Body of pancreas (tissue), 4 donors: ENCODE data around the gene PKP2. TPM values are rescaled to one million over a fixed set of nuclear protein-coding genes. Genes with fewer than 3 reads are reported as not detected.
A peak's percentile ranks its signal among the peaks of the same experiment; 100 is the strongest.

Experiments used
- ATAC-seq: fragments of 150-250 bp; one replicate; pipeline ENCODE4 v1.9.1; 2016
- DNase-seq, 4 donors: peaks; one replicate each; pipeline ENCODE4 v3.0.0-alpha.2; 2019
- H3K27ac ChIP-seq, 4 donors: fragments of 200-600 bp; sonication (generic); 1 replicate in 3 of 4; 2 replicates in 1 of 4; pipeline versions ENCODE4 v1.5.1 to v1.6.1; 2016 to 2019; ENCODE audit warnings: mild to moderate bottlenecking in 1 of 4, mixed read lengths in 1 of 4, moderate library complexity in 1 of 4
- H3K27me3 ChIP-seq, 2 donors: fragments of 200-600 bp; sonication (generic); one replicate each; pipeline ENCODE4 v1.6.0; 2016; ENCODE audit warnings: mild to moderate bottlenecking in 1 of 2
- H3K36me3 ChIP-seq, 2 donors: fragments of 200-600 bp; sonication (generic); replicated peaks in 1 of 2; 2 replicates each; pipeline ENCODE4 v1.5.1; 2016; ENCODE audit warnings: low read depth in 2 of 2; ENCODE audit not compliant: insufficient read depth in 1 of 2
- H3K4me1 ChIP-seq: fragments of 200-600 bp; sonication (generic); one replicate; pipeline ENCODE4 v1.6.0; 2016
- H3K4me3 ChIP-seq, 2 donors: fragments of 200-600 bp; sonication (generic); 1 replicate in 1 of 2; 2 replicates in 1 of 2; pipeline ENCODE4 v1.5.1; 2016 to 2019
- H3K9me3 ChIP-seq, 3 donors: fragments of 200-600 bp; sonication (generic); 1 replicate in 2 of 3; 2 replicates in 1 of 3; pipeline ENCODE4 v1.5.1; 2016
- POLR2A ChIP-seq, 3 donors: fragments of 450-650 bp; IDR thresholded peaks; one replicate each; pipeline ENCODE4 v1.6.1; 2016; ENCODE audit warnings: antibody characterized with exemption in 3 of 3, mild to moderate bottlenecking in 2 of 3
- WGBS, 2 donors: methylation state at CpG; one replicate each; pipeline ENCODE4 v1.1.5; 2017; 5-methylcytosine and 5-hydroxymethylcytosine counted together
- intact Hi-C: fragments of 100-400 bp; cut with DNase I; formaldehyde crosslinking; loops from one replicate; pipeline ENCODE4 v1.15.1; 2023
- total RNA-seq, 2 donors: library from RNA; depleted of rRNA; stranded (reverse); fragments of >200 nt; gene quantifications; one replicate each; pipeline ENCODE4 v1.1.0, GENCODE V29; 2016
- TF ChIP-seq, protein P1 (sequence below), 7 experiments: fragments of 450-650 bp in 4 of 7; fragments of 200-600 bp in 3 of 7; sonication (generic) in 3 of 7; IDR thresholded peaks; one replicate each; pipeline ENCODE4 v1.5.1; 2016 to 2019; ENCODE audit warnings: antibody characterized with exemption in 7 of 7

The PKP2 gene
- total RNA-seq, 2 donors from 2014 or later: 6.9 to 31.9 TPM

DNA sequence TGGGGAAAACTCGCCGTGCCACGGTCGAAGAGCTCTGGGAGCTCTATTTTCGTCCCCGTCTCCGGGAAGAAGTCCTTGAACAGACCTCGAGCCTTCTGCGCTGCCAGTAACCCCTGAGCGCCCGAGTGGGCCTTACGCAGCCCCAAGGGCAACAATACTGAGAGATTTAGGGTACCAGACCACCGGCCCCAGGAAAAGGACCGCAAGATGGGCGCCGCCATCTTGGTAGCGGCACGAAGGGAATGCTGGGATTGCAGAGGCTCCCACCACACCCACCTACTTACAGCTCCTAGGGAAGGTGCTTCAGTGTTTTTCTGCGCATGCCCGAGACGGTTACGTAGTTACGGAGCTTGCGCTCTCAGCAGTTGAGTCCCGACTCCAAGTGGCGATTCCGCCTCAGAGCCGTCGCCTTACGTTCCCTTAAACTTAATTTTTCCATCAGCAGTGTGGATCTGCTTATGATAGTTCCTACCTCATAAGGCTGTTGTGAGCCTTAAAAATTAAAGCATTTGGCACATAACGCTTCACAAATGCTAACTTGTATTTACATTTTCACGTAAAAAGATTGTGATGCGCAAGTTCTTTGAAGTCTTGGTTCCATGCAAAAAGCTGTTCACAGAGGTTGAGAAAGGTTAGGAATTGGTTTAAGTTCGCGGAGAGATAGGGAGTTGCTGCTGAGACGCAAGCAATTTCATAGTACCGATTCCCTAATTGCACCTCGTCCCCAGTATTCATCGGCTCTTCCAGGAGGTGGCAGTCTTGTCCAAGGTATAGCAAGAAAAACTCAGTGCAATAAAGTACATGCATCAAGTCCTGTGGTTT is 140.7 kb downstream of the PKP2 start, which contains the start of gene YARS2:
TSS of gene YARS2 (minus strand) at position 244 of the 822 bp plus-strand sequence. CDS start at position 221, 23 bp downstream.
- Histone ChIP-seq H3K4me3 (peak within 1 kb of the TSS; percentile 86 to 98), H3K27ac (peak within 1 kb of the TSS; percentile 65 to 92 (median 80)), H3K9me3 (no peaks in the 10 kb centered on the region), H3K36me3 (peaks cover 0 to 6% of the 10 kb centered on the region in 2 donors), H3K27me3 (no peaks in the 10 kb centered on the region), H3K4me1 (peaks cover 21% of the 10 kb centered on the region)
- DNase-seq: peak; percentile 95 to 98 (median 98)
- intact Hi-C loops: loop anchor here (5.0 kb wide), 1 partner anchor 161 kb away; no protein-coding TSS in a partner anchor
- 0 to 1% methylated on average over 21 to 39 of the region's 39 CpGs for WGBS, 2 donors
- peak; percentile 99 for ATAC-seq
- TF ChIP-seq, protein P1, sequence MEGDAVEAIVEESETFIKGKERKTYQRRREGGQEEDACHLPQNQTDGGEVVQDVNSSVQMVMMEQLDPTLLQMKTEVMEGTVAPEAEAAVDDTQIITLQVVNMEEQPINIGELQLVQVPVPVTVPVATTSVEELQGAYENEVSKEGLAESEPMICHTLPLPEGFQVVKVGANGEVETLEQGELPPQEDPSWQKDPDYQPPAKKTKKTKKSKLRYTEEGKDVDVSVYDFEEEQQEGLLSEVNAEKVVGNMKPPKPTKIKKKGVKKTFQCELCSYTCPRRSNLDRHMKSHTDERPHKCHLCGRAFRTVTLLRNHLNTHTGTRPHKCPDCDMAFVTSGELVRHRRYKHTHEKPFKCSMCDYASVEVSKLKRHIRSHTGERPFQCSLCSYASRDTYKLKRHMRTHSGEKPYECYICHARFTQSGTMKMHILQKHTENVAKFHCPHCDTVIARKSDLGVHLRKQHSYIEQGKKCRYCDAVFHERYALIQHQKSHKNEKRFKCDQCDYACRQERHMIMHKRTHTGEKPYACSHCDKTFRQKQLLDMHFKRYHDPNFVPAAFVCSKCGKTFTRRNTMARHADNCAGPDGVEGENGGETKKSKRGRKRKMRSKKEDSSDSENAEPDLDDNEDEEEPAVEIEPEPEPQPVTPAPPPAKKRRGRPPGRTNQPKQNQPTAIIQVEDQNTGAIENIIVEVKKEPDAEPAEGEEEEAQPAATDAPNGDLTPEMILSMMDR (IDR thresholded peaks at IDR 0.05): peak; percentile 54 to 96 (median 91)
- peak; percentile 39 to 88 (median 82) for TF ChIP-seq POLR2A (IDR thresholded peaks at IDR 0.05)

DNA sequence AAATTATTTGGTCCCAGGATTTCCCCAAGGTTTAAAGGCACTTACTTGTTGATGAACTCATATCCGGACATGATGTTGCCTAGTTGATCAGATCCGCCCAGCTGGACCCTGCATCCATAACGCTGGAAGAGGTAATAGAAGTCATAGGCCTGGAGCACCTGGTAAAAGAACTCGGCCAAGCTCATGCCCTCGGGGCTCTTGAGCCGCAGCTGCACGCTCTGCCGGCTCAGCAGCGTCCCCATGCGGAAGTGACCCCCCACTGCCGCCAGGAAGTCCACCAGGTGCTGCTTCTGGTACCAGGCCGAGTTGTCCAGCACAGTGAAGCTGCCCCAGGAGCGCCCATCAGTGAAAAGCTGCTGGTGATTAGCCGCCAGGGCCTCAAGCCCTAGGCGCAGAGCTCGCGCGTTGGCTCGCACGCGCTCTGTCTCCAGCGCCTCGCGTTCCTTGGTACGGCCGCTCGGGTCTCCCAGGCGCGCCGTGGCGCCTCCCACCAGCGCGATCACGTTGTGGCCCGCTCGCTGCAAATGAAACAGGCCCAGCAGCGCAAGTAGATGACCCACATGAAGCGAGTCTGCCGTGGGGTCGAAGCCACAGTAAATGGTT is 141.4 kb downstream of the PKP2 start:
- peaks cover 0 to 12% of the 10 kb centered on the region in 2 donors for H3K36me3 ChIP-seq
- H3K27ac ChIP-seq: peak overlapping the region; percentile 46 to 92 (median 77)
- H3K4me1 ChIP-seq: peaks cover 21% of the 10 kb centered on the region
- TF ChIP-seq, protein P1 (IDR thresholded peaks at IDR 0.05): peak; percentile 18 to 59 (median 49)
- no peak for TF ChIP-seq POLR2A (IDR thresholded peaks at IDR 0.05)
- H3K27me3 ChIP-seq: no peaks in the 10 kb centered on the region
- H3K4me3 ChIP-seq: peak overlapping the region; percentile 86 to 98
- no peaks in the 10 kb centered on the region for H3K9me3 ChIP-seq
- intact Hi-C loops: loop anchor here (5.0 kb wide), 1 partner anchor 162 kb away; no protein-coding TSS in a partner anchor
- 0% methylated on average over 5 to 40 of the region's 40 CpGs for WGBS, 2 donors
- DNase-seq (peak; percentile 64 to 74 (median 69)), ATAC-seq (peak; percentile 47)

GRCh38 chr12:32754111-32754510 is 142.5 kb downstream of the PKP2 start:
- no peak for ATAC-seq
- no peak for DNase-seq
- Histone ChIP-seq H3K4me3 (no peak overlapping the region), H3K27me3 (no peaks in the 10 kb centered on the region), H3K9me3 (no peaks in the 10 kb centered on the region), H3K27ac (no peak overlapping the region), H3K36me3 (peaks cover 5 to 20% of the 10 kb centered on the region in 2 donors), H3K4me1 (peaks cover 21% of the 10 kb centered on the region)
- intact Hi-C loops: no loop called here
- TF ChIP-seq POLR2A (IDR thresholded peaks at IDR 0.05): no peak
- TF ChIP-seq, protein P1 (IDR thresholded peaks at IDR 0.05): no peak
- WGBS, 2 donors: 23 to 36% methylated on average over 2 of the region's 2 CpGs

GRCh38 chr12:32753605-32754004 is 143.0 kb downstream of the PKP2 start:
- no peak overlapping the region for H3K27ac ChIP-seq
- intact Hi-C loops: no loop called here

More at GRCh38 chr12:32753605-32754004, 143.0 kb downstream of the PKP2 start:
- Histone ChIP-seq H3K9me3 (no peaks in the 10 kb centered on the region), H3K4me1 (peaks cover 21% of the 10 kb centered on the region), H3K4me3 (no peak overlapping the region), H3K36me3 (peaks cover 5 to 20% of the 10 kb centered on the region in 2 donors), H3K27me3 (no peaks in the 10 kb centered on the region)
- DNase-seq (no peak), ATAC-seq (no peak)
- 30 to 37% methylated on average over 4 of the region's 4 CpGs for WGBS, 2 donors
- TF ChIP-seq POLR2A (IDR thresholded peaks at IDR 0.05): no peak
- TF ChIP-seq, protein P1 (IDR thresholded peaks at IDR 0.05): no peak
